NOMO-1 (cell line): ENCODE measurements around the gene NFRKB.

Experiments
- DNase-seq, 2 experiments: peaks; one replicate each; lab custom pipeline; 2025; ENCODE audit not compliant: unreplicated experiment in 2 of 2; lab: John Stamatoyannopoulos, UW

NFRKB gene

GRCh38 chr11:129895126-129896041 is at the start of gene NFRKB:
TSS of gene NFRKB (minus strand) at chr11:129895578. CDS start at chr11:129892849, 2,729 bp downstream.
- DNase-seq: peak; percentile 65 to 79

GRCh38 chr11:129944696-129945095 is 49.3 kb upstream of the NFRKB start:
- DNase-seq: no peak

- DNase-seq: no peak
Observed at GRCh38 chr11:129943036-129943435, 47.7 kb upstream of the NFRKB start.

GRCh38 chr11:129939510-129939909 is 44.1 kb upstream of the NFRKB start:
- no peak for DNase-seq

GRCh38 chr11:129938764-129939163 is 43.4 kb upstream of the NFRKB start:
- no peak for DNase-seq

- DNase-seq: no peak
Observed at GRCh38 chr11:129937592-129938238, 42.3 kb upstream of the NFRKB start.

- no peak for DNase-seq
Observed at GRCh38 chr11:129935723-129936122, 40.3 kb upstream of the NFRKB start.

- DNase-seq: no peak
Observed at GRCh38 chr11:129933891-129934290, 38.5 kb upstream of the NFRKB start.

- no peak for DNase-seq
Observed at GRCh38 chr11:129933262-129933661, 37.9 kb upstream of the NFRKB start.

- no peak for DNase-seq
Observed at GRCh38 chr11:129932381-129933067, 37.1 kb upstream of the NFRKB start.

GRCh38 chr11:129930743-129931142 is 35.4 kb upstream of the NFRKB start:
- DNase-seq: peak; percentile 72 to 83

GRCh38 chr11:129930296-129930695 is 34.9 kb upstream of the NFRKB start:
- DNase-seq: no peak

GRCh38 chr11:129929721-129930120 is 34.3 kb upstream of the NFRKB start:
- DNase-seq: peak; percentile 61 to 62

GRCh38 chr11:129928923-129929692 is 33.7 kb upstream of the NFRKB start:
- DNase-seq: no peak

- peak in 1 of 2 experiments; percentile 4 for DNase-seq
Observed at GRCh38 chr11:129922674-129923073, 27.3 kb upstream of the NFRKB start.

GRCh38 chr11:129918361-129918760 is 23.0 kb upstream of the NFRKB start:
- no peak for DNase-seq

GRCh38 chr11:129917231-129917630 is 21.9 kb upstream of the NFRKB start:
- no peak for DNase-seq

- no peak for DNase-seq
Observed at GRCh38 chr11:129911298-129911697, 15.9 kb upstream of the NFRKB start.

- no peak for DNase-seq
Observed at GRCh38 chr11:129910360-129910759, 15.0 kb upstream of the NFRKB start.

GRCh38 chr11:129905402-129905801 is 10.0 kb upstream of the NFRKB start:
- no peak for DNase-seq

- DNase-seq: peak in 1 of 2 experiments; percentile 44
Observed at GRCh38 chr11:129896062-129896461, 684 bp upstream of the NFRKB start.
